ENCODE results near the gene FAHD1.

DNA sequence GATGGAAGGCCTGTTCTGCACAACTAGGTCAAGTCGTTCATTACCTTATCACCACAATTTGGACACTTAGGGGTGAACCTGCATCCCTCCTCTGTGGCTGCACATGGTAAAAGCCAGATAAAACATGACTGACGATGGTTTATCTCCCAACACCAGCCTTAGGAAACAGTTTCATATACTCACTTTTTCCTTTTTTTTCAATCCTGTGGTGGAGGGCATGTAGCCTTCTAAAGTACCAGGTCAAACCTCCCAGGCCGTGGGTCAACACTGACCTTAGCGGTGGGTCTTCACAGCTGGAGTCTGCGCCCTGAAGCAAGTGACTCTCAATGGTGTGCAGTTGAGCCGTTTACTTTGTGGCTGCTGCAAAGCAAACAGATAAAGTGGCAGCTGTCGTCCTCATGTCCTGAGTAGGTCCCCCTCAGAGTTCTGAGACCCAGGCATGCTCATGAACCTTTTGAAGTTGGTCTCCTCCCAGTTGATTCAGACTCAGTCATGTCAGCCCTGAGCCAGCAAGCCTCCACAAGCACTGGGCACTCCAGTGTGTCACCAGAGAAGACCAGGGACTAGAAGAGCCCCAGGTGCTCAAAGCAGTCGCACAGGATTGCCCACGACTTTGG lies 5.9 kb downstream of the FAHD1 start:
- TF ChIP-seq, protein P1, sequence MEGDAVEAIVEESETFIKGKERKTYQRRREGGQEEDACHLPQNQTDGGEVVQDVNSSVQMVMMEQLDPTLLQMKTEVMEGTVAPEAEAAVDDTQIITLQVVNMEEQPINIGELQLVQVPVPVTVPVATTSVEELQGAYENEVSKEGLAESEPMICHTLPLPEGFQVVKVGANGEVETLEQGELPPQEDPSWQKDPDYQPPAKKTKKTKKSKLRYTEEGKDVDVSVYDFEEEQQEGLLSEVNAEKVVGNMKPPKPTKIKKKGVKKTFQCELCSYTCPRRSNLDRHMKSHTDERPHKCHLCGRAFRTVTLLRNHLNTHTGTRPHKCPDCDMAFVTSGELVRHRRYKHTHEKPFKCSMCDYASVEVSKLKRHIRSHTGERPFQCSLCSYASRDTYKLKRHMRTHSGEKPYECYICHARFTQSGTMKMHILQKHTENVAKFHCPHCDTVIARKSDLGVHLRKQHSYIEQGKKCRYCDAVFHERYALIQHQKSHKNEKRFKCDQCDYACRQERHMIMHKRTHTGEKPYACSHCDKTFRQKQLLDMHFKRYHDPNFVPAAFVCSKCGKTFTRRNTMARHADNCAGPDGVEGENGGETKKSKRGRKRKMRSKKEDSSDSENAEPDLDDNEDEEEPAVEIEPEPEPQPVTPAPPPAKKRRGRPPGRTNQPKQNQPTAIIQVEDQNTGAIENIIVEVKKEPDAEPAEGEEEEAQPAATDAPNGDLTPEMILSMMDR (IDR thresholded peaks at IDR 0.05; ENCODE audit: borderline replicate concordance, extremely low read depth, low read length, poor library complexity, severe bottlenecking), result no peak
- no peak for TF ChIP-seq EZH2 (IDR thresholded peaks at IDR 0.05; ENCODE audit: borderline replicate concordance, low read depth, low read length, severe bottlenecking)

Data from DND-41 (cell line).